T47D (cell line): ENCODE data around the gene CEBPG.

Source experiments
- DNase-seq, 2 experiments: peaks; one replicate each; pipeline versions ENCODE4 v3.0.0 to v3.0.0-alpha.2; 2011 to 2012; ENCODE audit warnings: low read depth in 1 of 2, low spot score in 1 of 2
- JUND ChIP-seq: IDR thresholded peaks from 2 replicates; pipeline ENCODE4 v1.6.1; 2012; ENCODE audit warnings: low read depth
- in situ Hi-C: cut with HindIII; loops from 2 replicates; pipeline ENCODE4 v1.10.0; 2016; ENCODE audit warnings: low sequenced_read_pairs, low pct_unique_long_range_greater_than_20kb

Gene CEBPG

DNA sequence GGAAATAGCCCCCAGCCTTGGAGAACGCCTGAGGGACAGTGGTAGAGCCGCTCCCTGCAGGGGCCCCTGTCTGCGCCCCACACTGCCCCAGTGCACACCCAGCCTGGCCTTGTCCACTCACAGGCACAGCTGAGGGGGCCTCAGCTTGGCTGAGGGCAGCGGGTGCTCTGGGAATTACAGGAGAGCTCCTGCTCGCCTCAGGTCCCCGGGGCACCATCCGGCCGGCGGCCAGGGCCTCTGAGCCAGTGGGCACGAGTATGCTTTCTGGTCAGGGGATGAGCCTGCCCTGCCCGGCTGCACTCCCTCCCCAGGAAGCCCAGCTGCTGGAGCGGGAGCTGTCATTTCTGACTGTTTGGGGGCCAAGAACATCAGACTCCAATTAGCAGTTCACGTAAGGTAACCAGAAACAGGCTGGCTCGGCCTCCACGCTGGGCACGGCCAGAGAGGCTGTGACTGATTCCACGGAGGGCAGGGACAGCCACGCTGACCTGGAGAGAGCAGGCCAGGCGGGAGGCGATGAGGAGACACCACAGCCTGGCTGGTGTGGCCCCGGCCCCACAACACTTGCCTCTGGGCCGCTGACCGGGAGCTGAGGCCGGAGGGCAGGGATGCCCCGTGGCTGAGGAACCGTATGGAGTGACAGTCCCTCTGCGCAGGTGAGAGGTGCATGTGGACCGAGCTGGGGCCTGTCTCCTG is 15.4 kb downstream of the CEBPG start:
- DNase-seq = no peak
- in situ Hi-C loops = no loop called here
- TF ChIP-seq JUND = no peak

DNA sequence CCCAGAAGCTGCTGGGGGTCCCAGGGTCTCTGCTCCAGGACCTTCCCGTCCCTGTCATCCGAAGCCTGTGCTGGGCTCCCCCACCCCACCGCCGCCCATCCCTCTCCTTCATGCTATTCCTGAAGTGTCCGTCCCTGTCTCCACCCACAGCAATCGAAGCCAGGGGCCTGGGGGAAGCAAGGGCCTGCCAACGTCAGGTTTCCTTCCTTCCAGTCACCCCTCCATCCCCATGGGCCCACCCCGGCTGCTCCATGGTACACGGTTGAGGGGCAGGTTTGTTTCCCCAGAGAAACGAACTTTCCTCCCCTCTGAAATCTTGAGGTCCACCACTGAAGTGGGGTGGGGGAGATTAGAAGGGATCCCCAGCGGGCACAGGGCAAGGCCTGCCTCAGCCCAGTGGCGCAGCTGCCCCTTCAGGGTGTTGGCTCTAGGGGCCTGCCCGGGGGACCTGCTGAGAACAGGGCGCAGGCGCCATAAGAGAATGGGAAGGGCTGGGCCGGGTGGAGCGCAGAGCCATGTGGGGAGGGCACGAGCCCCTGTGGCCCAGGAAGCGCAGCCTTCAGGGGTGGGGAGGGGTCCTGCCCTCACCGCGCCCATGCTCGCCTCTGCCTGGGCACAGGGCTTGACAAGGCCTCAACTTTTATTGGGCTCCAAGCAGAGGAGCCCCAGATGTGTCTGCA is 16.1 kb downstream of the CEBPG start:
- in situ Hi-C loops = no loop called here
- TF ChIP-seq JUND = no peak
- no peak for DNase-seq

DNA sequence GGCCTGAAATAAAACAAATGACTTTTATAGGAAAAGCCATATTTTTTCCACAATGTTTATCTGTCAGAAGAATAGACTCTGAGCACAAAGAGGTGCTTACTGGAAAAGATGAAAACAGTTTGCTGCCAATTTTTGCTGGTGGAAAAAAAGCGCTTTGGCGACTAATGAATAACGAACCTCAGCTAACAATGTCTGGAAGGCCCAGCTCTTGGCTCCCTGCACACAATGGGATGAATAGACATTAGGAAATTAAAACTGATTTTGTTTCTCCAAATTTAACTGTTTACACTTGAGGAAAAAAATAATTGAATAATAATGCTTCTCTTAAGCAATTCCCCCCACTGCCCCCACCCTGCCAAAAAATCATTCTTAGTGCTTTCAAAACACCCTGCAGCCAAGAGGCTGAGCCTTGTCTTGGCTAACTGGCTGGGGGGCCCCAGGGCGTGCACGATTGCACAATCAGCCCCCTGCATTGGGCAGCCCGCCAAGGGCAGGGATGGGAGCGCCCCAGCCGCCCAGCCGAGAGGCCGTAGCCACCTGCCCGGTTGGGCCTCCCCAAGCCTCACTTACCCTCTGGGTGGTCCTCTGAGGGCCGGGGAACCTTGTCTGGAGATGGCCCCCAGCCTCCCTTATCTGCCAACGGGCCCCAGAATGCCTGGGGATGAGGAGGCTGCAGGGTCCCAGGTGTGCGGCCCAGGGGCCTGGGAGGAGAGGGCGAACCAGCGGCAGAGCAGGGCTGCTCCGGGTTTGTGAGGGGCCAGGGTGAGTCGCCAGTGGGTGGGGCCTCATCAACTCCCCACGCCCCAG is 16.8 kb downstream of the CEBPG start:
- no peak for DNase-seq

DNA sequence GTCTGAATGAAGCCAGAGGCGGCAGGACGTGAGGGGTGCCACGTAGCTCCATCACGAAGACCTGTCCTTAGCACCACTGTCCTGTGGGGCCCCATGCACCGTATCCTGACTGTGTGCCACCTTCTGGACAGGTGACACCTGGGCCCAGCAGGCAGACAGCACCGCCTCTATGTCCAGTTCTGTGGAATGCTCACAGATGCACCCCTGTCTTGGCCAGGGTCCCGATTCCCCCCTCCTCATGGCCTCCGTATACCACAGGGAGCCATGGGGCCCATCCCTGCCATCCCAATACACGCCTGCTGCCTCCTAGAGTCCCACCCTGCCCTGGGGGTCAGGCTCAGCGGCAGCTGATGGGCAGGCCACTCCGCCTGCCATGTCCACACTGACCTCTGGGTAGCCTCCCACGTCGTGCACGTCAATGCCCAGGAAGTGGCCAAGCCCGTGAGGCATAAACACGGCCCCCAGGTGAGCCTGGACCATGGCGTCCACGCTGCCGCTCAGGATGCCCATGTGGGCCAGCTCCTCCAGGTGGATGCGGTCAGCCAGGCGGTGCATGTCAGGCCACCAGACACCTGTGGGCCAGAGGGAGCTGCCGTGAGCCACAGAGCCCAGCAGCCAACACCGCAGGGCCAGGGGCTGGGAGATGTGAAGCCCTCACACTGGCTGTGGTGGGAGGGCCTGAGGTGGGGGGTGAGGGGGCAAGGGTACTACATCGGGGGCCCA is 17.6 kb downstream of the CEBPG start:
- no peak for TF ChIP-seq JUND
- DNase-seq = no peak
- in situ Hi-C loops = no loop called here

More for the DNA sequence above, 16.8 kb downstream of the CEBPG start:
- TF ChIP-seq JUND = no peak
- in situ Hi-C loops = no loop called here

DNA sequence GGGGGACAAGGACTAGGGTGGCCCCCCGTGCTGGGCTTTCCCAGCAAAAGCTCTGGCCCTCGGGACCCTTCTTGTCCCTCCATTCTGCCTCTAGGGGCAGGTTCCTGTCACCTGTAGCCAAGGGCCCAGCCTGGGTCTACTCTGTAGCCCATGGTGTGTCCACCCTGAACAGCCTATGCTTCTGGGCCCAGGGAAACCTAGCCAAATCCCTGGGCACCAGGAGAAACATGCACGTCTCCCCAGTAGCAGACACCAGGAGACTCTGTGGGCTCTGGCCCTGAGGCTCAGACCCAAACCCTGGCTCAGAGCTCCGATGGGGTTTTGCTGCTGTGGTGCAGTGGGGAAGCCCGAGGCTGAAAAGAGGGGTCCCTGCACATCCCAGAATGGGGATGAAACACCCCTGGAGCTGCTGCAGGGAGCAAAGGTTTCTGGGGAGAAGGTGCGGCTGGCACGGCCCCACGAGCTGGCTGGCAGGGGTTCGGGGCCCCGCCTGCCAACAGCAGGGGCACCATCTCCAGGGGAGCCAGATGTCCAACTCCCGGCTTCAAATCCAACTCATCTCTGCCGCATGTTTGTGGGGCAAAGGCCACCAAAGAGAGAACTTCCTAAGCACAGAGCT is 18.2 kb downstream of the CEBPG start:
- in situ Hi-C loops = no loop called here
- TF ChIP-seq JUND = no peak
- DNase-seq = no peak

DNA sequence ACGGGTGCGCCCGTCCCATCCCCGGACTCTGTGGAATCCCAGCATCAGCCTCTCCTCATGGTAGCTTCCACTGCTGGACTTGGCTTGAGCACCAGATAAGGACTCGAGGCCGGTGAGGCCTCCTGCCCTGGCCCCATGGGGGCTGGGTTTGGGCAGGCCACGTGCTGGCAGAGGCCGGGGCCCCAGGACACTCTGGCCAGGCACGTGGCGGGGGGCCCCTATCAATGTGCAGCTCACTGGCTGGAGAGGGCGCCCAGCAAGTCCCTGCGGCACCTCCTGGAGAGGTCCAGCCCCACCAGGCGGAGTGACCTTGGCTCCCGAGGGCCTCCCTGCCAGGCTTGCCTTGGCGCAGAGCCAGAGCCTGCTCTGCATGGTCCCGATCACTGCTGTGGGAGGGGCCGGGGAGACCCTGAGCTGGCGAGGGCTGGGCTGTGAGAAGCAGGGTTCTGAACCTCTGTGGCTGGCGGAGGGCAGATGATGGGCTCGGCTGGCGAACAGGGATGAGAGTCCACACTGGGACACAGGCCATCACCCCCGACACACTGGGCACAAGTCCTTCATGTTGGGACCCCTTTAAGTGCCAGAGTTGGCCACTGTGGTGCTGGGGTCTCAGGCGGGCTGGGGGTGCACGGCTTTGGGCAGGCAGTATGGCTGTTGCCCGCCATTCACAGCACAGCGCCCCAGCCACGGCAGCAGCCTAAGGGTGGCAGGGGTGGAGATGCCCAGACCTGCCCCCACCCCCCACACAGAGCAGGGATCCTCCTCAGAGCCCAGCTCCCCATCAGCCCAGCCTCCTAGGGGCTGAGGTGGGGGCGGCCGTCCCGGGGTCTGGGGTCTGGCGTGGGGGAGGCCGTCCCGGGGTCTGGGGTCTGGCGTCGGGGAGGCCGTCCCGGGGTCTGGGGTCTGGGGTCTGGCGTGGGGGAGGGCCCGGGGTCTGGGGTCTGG is 19.1 kb downstream of the CEBPG start:
- in situ Hi-C loops = no loop called here
- no peak for DNase-seq
- no peak for TF ChIP-seq JUND

DNA sequence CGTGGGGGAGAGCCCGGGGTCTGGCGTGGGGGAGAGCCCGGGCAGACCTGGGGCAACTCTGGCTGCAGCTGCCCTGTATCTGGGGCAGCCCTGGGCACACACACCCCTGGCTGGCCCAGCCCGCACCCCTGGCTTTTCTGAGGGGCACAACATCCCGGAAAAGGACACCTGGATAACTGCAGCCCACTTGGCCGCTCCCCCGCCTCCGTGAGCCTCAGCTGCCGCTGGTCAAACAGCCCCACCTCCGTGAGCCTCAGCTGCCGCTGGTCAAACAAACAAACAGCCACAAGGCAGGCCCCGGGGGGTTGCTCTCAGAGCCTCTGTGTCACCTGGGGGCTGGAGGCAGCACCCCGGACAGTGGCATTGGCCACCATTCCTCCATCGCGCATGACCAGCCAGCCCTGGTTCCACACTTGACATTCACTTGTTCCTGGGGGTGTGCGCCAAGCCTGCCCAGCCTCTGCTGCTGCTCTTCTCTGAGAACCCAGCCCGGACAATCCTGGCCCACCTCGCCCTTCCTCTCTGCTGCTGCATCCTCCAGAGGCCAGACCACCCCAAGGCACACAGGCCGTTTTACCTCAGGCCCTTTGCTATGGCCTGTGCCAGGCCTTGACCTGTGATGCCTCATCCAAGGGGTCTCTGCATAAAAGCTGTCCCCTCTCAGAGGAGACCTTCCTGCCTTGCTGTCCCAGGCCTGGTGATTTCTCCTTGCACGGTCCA is 19.9 kb downstream of the CEBPG start:
- DNase-seq = no peak
- in situ Hi-C loops = no loop called here
- TF ChIP-seq JUND = no peak

DNA sequence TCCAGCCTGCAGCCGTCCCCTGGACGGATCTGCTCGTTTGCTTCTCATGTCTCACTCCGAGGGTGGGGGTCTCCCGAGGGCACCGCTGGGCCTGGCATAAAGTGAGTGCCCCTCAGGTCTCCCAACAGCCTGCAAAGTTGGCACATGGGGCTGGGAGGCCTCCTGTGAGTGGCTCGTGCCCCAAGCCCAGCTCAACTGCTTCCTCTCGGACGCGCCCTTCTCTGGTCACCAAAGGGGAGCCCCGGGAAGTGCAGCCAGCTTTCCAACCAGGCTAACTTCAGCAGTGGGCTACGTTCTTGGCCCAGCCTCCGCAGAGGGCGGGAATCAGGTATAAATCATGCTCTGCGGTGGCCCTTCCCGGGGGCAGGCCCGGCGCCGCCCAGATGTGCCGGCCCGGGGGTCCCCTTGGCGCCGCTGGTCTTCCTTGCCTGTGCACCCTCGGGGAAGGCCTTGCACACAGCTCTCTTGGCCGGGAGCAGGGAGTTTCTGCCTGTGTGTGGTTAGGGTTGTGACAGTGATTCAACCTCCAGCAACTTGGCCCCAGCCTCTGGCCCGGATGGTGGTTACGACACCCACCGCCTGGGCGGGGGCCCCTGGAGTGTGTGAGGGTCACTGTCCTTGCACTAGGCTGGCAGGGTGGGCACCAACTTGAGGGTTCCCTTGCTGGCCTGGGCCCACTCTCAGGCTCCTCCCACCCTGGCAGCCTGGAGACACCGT is 20.7 kb downstream of the CEBPG start:
- in situ Hi-C loops = no loop called here
- DNase-seq = no peak
- TF ChIP-seq JUND = no peak

DNA sequence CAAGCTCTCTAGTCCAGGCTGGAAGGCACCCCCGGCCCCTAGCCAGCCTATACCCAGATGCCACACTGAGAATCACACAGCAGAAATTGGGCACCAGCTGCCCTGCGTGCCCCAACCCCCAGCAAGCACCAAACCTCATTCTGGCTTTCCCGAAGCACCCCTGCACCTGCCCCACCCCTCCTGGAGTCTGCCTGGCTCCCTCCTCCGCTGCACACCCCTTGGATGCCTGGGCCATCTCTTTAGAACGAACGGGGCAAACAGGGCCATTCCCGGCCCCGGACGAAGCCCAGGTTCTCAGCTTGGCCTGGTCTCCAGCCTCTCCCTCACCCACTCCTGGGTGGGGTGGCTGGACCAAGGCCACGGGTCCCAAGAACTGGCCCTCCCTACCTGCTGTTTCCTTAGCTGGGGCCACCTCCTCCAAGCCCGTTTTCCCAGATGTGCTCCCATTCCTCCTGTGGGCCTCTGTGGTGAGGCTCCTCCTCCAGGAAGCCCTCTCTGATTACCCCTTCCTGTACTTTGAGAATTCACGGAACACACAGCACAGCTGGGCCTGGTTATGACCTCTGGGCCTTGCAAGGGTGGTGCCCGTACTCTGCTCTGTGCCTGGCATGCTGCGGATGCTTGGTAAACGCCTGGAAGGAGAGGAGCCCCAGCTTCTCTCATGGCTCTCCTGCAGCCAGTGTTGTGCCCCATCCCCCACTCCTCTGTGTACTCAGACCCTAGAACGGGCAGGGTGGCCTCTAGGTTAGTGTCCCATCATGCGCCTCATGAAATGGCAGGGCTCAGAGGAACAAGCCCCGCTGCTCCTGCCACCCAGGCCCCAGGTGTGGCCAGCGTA is 21.4 kb downstream of the CEBPG start:
- no peak for TF ChIP-seq JUND
- DNase-seq = no peak
- in situ Hi-C loops = no loop called here
